DOHH2 (cell line): ENCODE data around the gene NR2C2.

Source experiments
- H3F3A ChIP-seq: fragments of 200-600 bp; sonication (generic), shearing (Covaris generic); 2 replicates; pipeline ENCODE4 v1.6.0; 2016; ENCODE audit warnings: antibody characterized with exemption, mild to moderate bottlenecking; ENCODE audit not compliant: control insufficient read depth, insufficient read depth
- H3K27ac ChIP-seq: fragments of 200-600 bp; sonication (generic); 2 replicates; pipeline ENCODE4 v1.5.1; 2014; ENCODE audit warnings: low read depth, mild to moderate bottlenecking, low read length, moderate library complexity
- H3K27me3 ChIP-seq: fragments of 200-600 bp; sonication (generic); 2 replicates; pipeline ENCODE4 v1.6.1; 2014; ENCODE audit warnings: mild to moderate bottlenecking, low read length, mixed read lengths; ENCODE audit not compliant: control insufficient read depth
- H3K36me3 ChIP-seq: fragments of 200-600 bp; sonication (generic); 2 replicates; pipeline ENCODE4 v1.6.1; 2014; ENCODE audit warnings: mild to moderate bottlenecking, low read length, moderate library complexity, mixed read lengths; ENCODE audit not compliant: control insufficient read depth
- H3K4me1 ChIP-seq: fragments of 200-600 bp; sonication (generic); 2 replicates; pipeline ENCODE4 v1.6.1; 2014; ENCODE audit warnings: mild to moderate bottlenecking, low read length, mixed read lengths; ENCODE audit not compliant: control insufficient read depth
- H3K4me2 ChIP-seq: fragments of 200-600 bp; sonication (generic); 2 replicates; pipeline ENCODE4 v1.6.0; 2014; ENCODE audit warnings: mild to moderate bottlenecking, low read length, moderate library complexity
- H3K4me3 ChIP-seq: fragments of 200-600 bp; sonication (generic); 2 replicates; pipeline ENCODE4 v1.5.1; 2014; ENCODE audit warnings: mild to moderate bottlenecking, low read length, mixed read lengths
- H3K79me2 ChIP-seq: fragments of 200-600 bp; sonication (generic); 2 replicates; pipeline ENCODE4 v1.6.1; 2014; ENCODE audit warnings: mild to moderate bottlenecking, low read length, mixed read lengths; ENCODE audit not compliant: control insufficient read depth
- H3K9me2 ChIP-seq: fragments of 200-600 bp; sonication (generic); replicated peaks from 2 replicates; pipeline ENCODE4 v1.6.1; 2014; ENCODE audit warnings: mild to moderate bottlenecking, low read length, mixed read lengths; ENCODE audit not compliant: control insufficient read depth
- H3K9me3 ChIP-seq: fragments of 200-600 bp; sonication (generic); 2 replicates; pipeline ENCODE4 v1.6.1; 2014; ENCODE audit warnings: antibody characterized with exemption, low read length, mixed read lengths; ENCODE audit not compliant: control insufficient read depth, insufficient read depth
- H4K20me1 ChIP-seq: fragments of 200-600 bp; sonication (generic); 2 replicates; pipeline ENCODE4 v1.6.0; 2014; ENCODE audit warnings: low read depth, mild to moderate bottlenecking, antibody characterized with exemption, low read length, moderate library complexity; ENCODE audit not compliant: control insufficient read depth, insufficient read depth
- CTCF ChIP-seq: fragments of 200-600 bp; sonication (generic); IDR thresholded peaks from one replicate; pipeline ENCODE4 v1.5.1; 2014; ENCODE audit warnings: antibody characterized with exemption, mild to moderate bottlenecking, low read depth, low read length; ENCODE audit not compliant: poor library complexity, severe bottlenecking
- EZH2phosphoT487 ChIP-seq: fragments of 200-600 bp; sonication (generic); IDR thresholded peaks from 2 replicates; pipeline ENCODE4 v1.6.1; 2017; ENCODE audit warnings: borderline replicate concordance, mild to moderate bottlenecking, antibody characterized with exemption, low read length, moderate library complexity, mixed read lengths

The NR2C2 gene

GRCh38 chr3:14984581-14985113 lies 37.3 kb downstream of the NR2C2 start:
- no peak overlapping the region for H3K4me3 ChIP-seq
- H3F3A ChIP-seq, result no peaks in the 10 kb centered on the region
- no peak for TF ChIP-seq CTCF
- TF ChIP-seq EZH2phosphoT487, result no peak
- H3K27me3 ChIP-seq, result no peaks in the 10 kb centered on the region
- no peaks in the 10 kb centered on the region for H3K9me3 ChIP-seq
- H3K36me3 ChIP-seq, result no peaks in the 10 kb centered on the region
- no peak overlapping the region for H3K4me2 ChIP-seq
- H4K20me1 ChIP-seq, result no peaks in the 10 kb centered on the region
- H3K79me2 ChIP-seq, result peaks cover 15% of the 10 kb centered on the region
- no peaks in the 10 kb centered on the region for H3K9me2 ChIP-seq
- peaks cover 23% of the 10 kb centered on the region for H3K4me1 ChIP-seq
- H3K27ac ChIP-seq, result no peak overlapping the region

- peaks cover 15% of the 10 kb centered on the region for H3K4me1 ChIP-seq
- no peaks in the 10 kb centered on the region for H3K36me3 ChIP-seq
- H3K9me2 ChIP-seq, result no peaks in the 10 kb centered on the region
- no peaks in the 10 kb centered on the region for H3F3A ChIP-seq
- H3K4me2 ChIP-seq, result peak overlapping the region; percentile 39
- H3K27ac ChIP-seq, result 0 out of 2 replicates have a peak overlapping the region, but pooled peaks have one; percentile 12
- peaks cover 31% of the 10 kb centered on the region for H3K79me2 ChIP-seq
- no peaks in the 10 kb centered on the region for H4K20me1 ChIP-seq
- H3K4me3 ChIP-seq, result peak overlapping the region; percentile 15; the same call in 1 of the 2 replicates
- no peaks in the 10 kb centered on the region for H3K9me3 ChIP-seq
- no peaks in the 10 kb centered on the region for H3K27me3 ChIP-seq
- TF ChIP-seq EZH2phosphoT487 (no peak), CTCF (peak; percentile 45)
Observed at GRCh38 chr3:14988988-14989394, 41.6 kb downstream of the NR2C2 start.

- no peak overlapping the region for H3K27ac ChIP-seq
- no peaks in the 10 kb centered on the region for H3K9me3 ChIP-seq
- TF ChIP-seq EZH2phosphoT487 (no peak), CTCF (no peak)
- no peaks in the 10 kb centered on the region for H4K20me1 ChIP-seq
- no peaks in the 10 kb centered on the region for H3K9me2 ChIP-seq
- H3K4me1 ChIP-seq, result peaks cover 18% of the 10 kb centered on the region
- no peak overlapping the region for H3K4me2 ChIP-seq
- H3F3A ChIP-seq, result no peaks in the 10 kb centered on the region
- H3K4me3 ChIP-seq, result no peak overlapping the region
- no peaks in the 10 kb centered on the region for H3K27me3 ChIP-seq
- H3K36me3 ChIP-seq, result no peaks in the 10 kb centered on the region
- peaks cover 32% of the 10 kb centered on the region for H3K79me2 ChIP-seq
Observed at GRCh38 chr3:14989943-14990779, 42.8 kb downstream of the NR2C2 start.
